PC-3 (cell line): ENCODE results near the gene GPANK1. TPM values are rescaled to one million over a fixed set of nuclear protein-coding genes. Genes with fewer than 3 reads are reported as not detected.
A peak's percentile ranks its signal among the peaks of the same experiment; 100 is the strongest.

Source experiments
- ATAC-seq: fragments of 200-7000 bp; cut with Tn5 transposase; 2 replicates; pipeline ENCODE4 v1.9.1; 2020; ENCODE audit warnings: mild to moderate bottlenecking, moderate library complexity
- BruUV-seq: library from RNA; stranded (reverse); fragments of 400-500 nt; replicated peaks from 2 replicates; lab custom pipeline; 2021; lab: Mats Ljungman, UMichigan
- CTCF ChIA-PET: fragments of 300-600 bp; sonication (Branson Sonifier 250); formaldehyde crosslinking; loops from one replicate; lab custom pipeline; 2022; ENCODE audit warnings: antibody characterized with exemption; lab: Charles Lee
- POLR2A ChIA-PET: fragments of 300-600 bp; sonication (Branson Sonifier 250); formaldehyde crosslinking; loops from one replicate; lab custom pipeline; 2022; ENCODE audit warnings: antibody characterized with exemption; ENCODE audit not compliant: unreplicated experiment; lab: Charles Lee
- DNase-seq: peaks from one replicate; pipeline ENCODE4 v3.0.0-alpha.2; 2015
- H2AFZ ChIP-seq: fragments of 300-600 bp; sonication (generic); 2 replicates; pipeline ENCODE4 v1.6.0; 2016; ENCODE audit warnings: antibody characterized with exemption, low read length
- H3F3A ChIP-seq: fragments of 300-600 bp; sonication (generic); one replicate; pipeline ENCODE4 v1.6.0; 2017; ENCODE audit warnings: antibody characterized with exemption, low read length, control low read depth, mild to moderate bottlenecking; ENCODE audit not compliant: unreplicated experiment
- H3K27ac ChIP-seq: fragments of 300-600 bp; sonication (generic); 2 replicates; pipeline ENCODE4 v1.5.1; 2016; ENCODE audit warnings: mild to moderate bottlenecking, low read length
- H3K27me3 ChIP-seq: fragments of 300-600 bp; sonication (generic); 2 replicates; pipeline ENCODE4 v1.6.1; 2016; ENCODE audit warnings: low read length, mixed read lengths
- H3K36me3 ChIP-seq: fragments of 300-600 bp; sonication (generic); 2 replicates; pipeline ENCODE4 v1.6.1; 2016; ENCODE audit warnings: low read depth, mixed run types, low read length, mixed read lengths
- H3K4me1 ChIP-seq: fragments of 300-600 bp; sonication (generic); 2 replicates; pipeline ENCODE4 v1.5.1; 2016; ENCODE audit warnings: low read length; ENCODE audit not compliant: insufficient read depth
- H3K4me2 ChIP-seq: fragments of 300-600 bp; sonication (generic); 2 replicates; pipeline ENCODE4 v1.6.0; 2016; ENCODE audit warnings: low read length
- H3K4me3 ChIP-seq: fragments of 300-600 bp; sonication (generic); 2 replicates; pipeline ENCODE4 v1.5.1; 2016; ENCODE audit warnings: mild to moderate bottlenecking, low read length, mixed read lengths
- H3K79me2 ChIP-seq: fragments of 300-600 bp; sonication (generic); 2 replicates; pipeline ENCODE4 v1.6.1; 2017; ENCODE audit warnings: low read length, mixed read lengths
- H3K9ac ChIP-seq: fragments of 300-600 bp; sonication (generic); 2 replicates; pipeline ENCODE4 v1.6.0; 2016; ENCODE audit warnings: mild to moderate bottlenecking, low read length
- H3K9me2 ChIP-seq: fragments of 300-600 bp; sonication (generic); replicated peaks from 2 replicates; pipeline ENCODE4 v1.6.1; 2016; ENCODE audit warnings: mixed run types, low read length, mixed read lengths
- H3K9me3 ChIP-seq: fragments of 300-600 bp; sonication (generic); 2 replicates; pipeline ENCODE4 v1.6.1; 2016; ENCODE audit warnings: low read length, mixed read lengths
- H4K20me1 ChIP-seq: fragments of 300-600 bp; sonication (generic); 2 replicates; pipeline ENCODE4 v1.6.1; 2016; ENCODE audit warnings: low read length, mixed read lengths
- CTCF ChIP-seq: fragments of 300-600 bp; sonication (generic); conservative IDR thresholded peaks from 2 replicates; pipeline ENCODE4 v1.5.1; 2017; ENCODE audit warnings: antibody characterized with exemption, low read depth, mild to moderate bottlenecking, low read length
- EZH2 ChIP-seq: fragments of 300-600 bp; sonication (generic); IDR thresholded peaks from one replicate; pipeline ENCODE4 v1.6.1; 2017; ENCODE audit warnings: antibody characterized with exemption, mild to moderate bottlenecking, low read length; ENCODE audit not compliant: unreplicated experiment
- EZH2phosphoT487 ChIP-seq: fragments of 300-600 bp; sonication (generic); IDR thresholded peaks from 2 replicates; pipeline ENCODE4 v1.6.1; 2018; ENCODE audit warnings: mild to moderate bottlenecking, antibody characterized with exemption, low read length, borderline replicate concordance
- intact Hi-C: fragments of 100-400 bp; cut with micrococcal nuclease; formaldehyde crosslinking; loops from 2 replicates; pipeline ENCODE4 v1.9.0; 2023
- total RNA-seq: library from RNA; depleted of rRNA; stranded (reverse); fragments of >200 nt; gene quantifications from 2 replicates; pipeline ENCODE4 v1.2.3, GENCODE V29; 2014

The GPANK1 gene
- total RNA-seq, 1 experiment from 2014 or later, result 11.8 TPM

GRCh38 chr6:31632279-31632946, 32.4 kb downstream of the GPANK1 start:
- Histone ChIP-seq H3K9me3 (no peaks in the 10 kb centered on the region), H4K20me1 (peaks cover 3% of the 10 kb centered on the region; the same call in 1 of the 2 replicates), H3K36me3 (peaks cover 92% of the 10 kb centered on the region), H3K9me2 (no peaks in the 10 kb centered on the region), H3K4me2 (no peak overlapping the region), H3F3A (no peaks in the 10 kb centered on the region), H3K4me1 (no peaks in the 10 kb centered on the region), H3K27me3 (no peaks in the 10 kb centered on the region), H3K4me3 (no peak overlapping the region), H3K9ac (no peak overlapping the region), H2AFZ (no peak overlapping the region), H3K79me2 (no peaks in the 10 kb centered on the region; the same call in 1 of the 2 replicates), H3K27ac (no peak overlapping the region)
- BruUV-seq, result TSS peak; percentile 6
- intact Hi-C loops, result no loop called here
- POLR2A ChIA-PET, result no interaction called here
- CTCF ChIA-PET, result no interaction called here
- DNase-seq, result no peak
- no peak for TF ChIP-seq EZH2phosphoT487
- no peak for TF ChIP-seq EZH2
- no peak for TF ChIP-seq CTCF
- no peak for ATAC-seq

GRCh38 chr6:31631681-31632278, 33.0 kb downstream of the GPANK1 start:
- CTCF ChIA-PET, result no interaction called here
- BruUV-seq, result no TSS peak
- no peak overlapping the region for H2AFZ ChIP-seq
- intact Hi-C loops, result no loop called here
- POLR2A ChIA-PET, result no interaction called here
- H3K4me1 ChIP-seq, result no peaks in the 10 kb centered on the region
- no peak overlapping the region for H3K9ac ChIP-seq
- no peak for TF ChIP-seq CTCF
- no peak for TF ChIP-seq EZH2phosphoT487
- TF ChIP-seq EZH2, result no peak
- ATAC-seq (no peak), DNase-seq (no peak)
- peaks cover 93% of the 10 kb centered on the region for H3K36me3 ChIP-seq
- no peaks in the 10 kb centered on the region for H3K9me2 ChIP-seq
- no peaks in the 10 kb centered on the region; the same call in 1 of the 2 replicates for H3K79me2 ChIP-seq
- H3K27me3 ChIP-seq, result no peaks in the 10 kb centered on the region
- H3K9me3 ChIP-seq, result no peaks in the 10 kb centered on the region
- H3K4me3 ChIP-seq, result no peak overlapping the region
- H4K20me1 ChIP-seq, result peaks cover 3% of the 10 kb centered on the region; the same call in 1 of the 2 replicates
- H3K4me2 ChIP-seq, result no peak overlapping the region
- no peak overlapping the region for H3K27ac ChIP-seq
- no peaks in the 10 kb centered on the region for H3F3A ChIP-seq

- no TSS peak for BruUV-seq
- no peak for ATAC-seq
Measured at GRCh38 chr6:31631209-31631608, 33.6 kb downstream of the GPANK1 start.

More at GRCh38 chr6:31631209-31631608, 33.6 kb downstream of the GPANK1 start:
- Histone ChIP-seq H3K4me1 (no peaks in the 10 kb centered on the region), H3K36me3 (peaks cover 93% of the 10 kb centered on the region), H3K9ac (no peak overlapping the region), H3K4me3 (no peak overlapping the region), H3K27ac (no peak overlapping the region), H3K4me2 (no peak overlapping the region), H3K79me2 (no peaks in the 10 kb centered on the region; the same call in 1 of the 2 replicates), H3K9me2 (no peaks in the 10 kb centered on the region), H4K20me1 (peaks cover 3% of the 10 kb centered on the region; the same call in 1 of the 2 replicates), H3F3A (no peaks in the 10 kb centered on the region), H3K27me3 (no peaks in the 10 kb centered on the region), H3K9me3 (no peaks in the 10 kb centered on the region), H2AFZ (no peak overlapping the region)
- intact Hi-C loops, result no loop called here
- no peak for DNase-seq
- CTCF ChIA-PET, result no interaction called here
- TF ChIP-seq EZH2, result no peak
- TF ChIP-seq EZH2phosphoT487, result no peak
- no peak for TF ChIP-seq CTCF
- POLR2A ChIA-PET, result no interaction called here
